Activated naive CD4-positive, alpha-beta T cell treated with anti-CD3 and anti-CD28 coated beads, Interleukin-2, amount 50 U/mL, for 72 hours (primary cell): ENCODE data around the gene TCHHL1. TPM values are rescaled to one million over a fixed set of nuclear protein-coding genes. Genes with fewer than 3 reads are reported as not detected.
A peak's percentile ranks its signal among the peaks of the same experiment; 100 is the strongest.

Source experiments
- ATAC-seq, 2 donors: fragments of 150-1000 bp; cut with Tn5 transposase; 2 replicates each; pipeline ENCODE4 v1.10.0; 2021; ENCODE audit warnings: mild to moderate bottlenecking in 2 of 2, moderate library complexity in 2 of 2
- DNase-seq, 2 donors: peaks; one replicate each; pipeline ENCODE4 v3.0.0; 2021 to 2022; ENCODE audit warnings: low spot score in 2 of 2
- H3K27ac Mint-ChIP-seq, 2 donors: one replicate each; pipeline ENCODE4 v1.8.0; 2022; ENCODE audit warnings: mild to moderate bottlenecking in 2 of 2, mixed read lengths in 2 of 2
- H3K36me3 Mint-ChIP-seq, 2 donors: one replicate each; pipeline ENCODE4 v1.8.0; 2022; ENCODE audit warnings: mixed read lengths in 2 of 2
- H3K9me3 Mint-ChIP-seq, 2 donors: one replicate each; pipeline ENCODE4 v1.8.0; 2022; ENCODE audit warnings: mixed read lengths in 2 of 2
- total RNA-seq, 2 donors: library from RNA; stranded (reverse); gene quantifications; one replicate each; pipeline ENCODE4 v1.2.3, GENCODE V29; 2022

TCHHL1 gene
- total RNA-seq = not detected

- H3K9me3 Mint-ChIP-seq = peaks cover 8 to 9% of the 10 kb centered on the region in 2 donors
- no peak for ATAC-seq
- DNase-seq = no peak
- H3K27ac Mint-ChIP-seq = no peak within 1 kb of the TSS
- no peaks in the 10 kb centered on the region for H3K36me3 Mint-ChIP-seq
These were observed at the start of gene TCHHL1 for GRCh38 chr1:152089014-152089674. Gene TCHHL1 (minus strand): TSS chr1:152089064. CDS start chr1:152088143, 921 bp downstream.

GRCh38 chr1:152137215-152137614 is 48.4 kb upstream of the TCHHL1 start:
- H3K9me3 Mint-ChIP-seq = peaks cover 9 to 10% of the 10 kb centered on the region in 2 donors
- ATAC-seq = no peak

GRCh38 chr1:152130186-152130585 is 41.3 kb upstream of the TCHHL1 start:
- no peak for ATAC-seq

More at GRCh38 chr1:152137215-152137614, 48.4 kb upstream of the TCHHL1 start:
- DNase-seq = no peak
- Mint-ChIP-seq H3K36me3 (peaks cover 6% of the 10 kb centered on the region in 2 donors), H3K27ac (no peak overlapping the region)

DNA sequence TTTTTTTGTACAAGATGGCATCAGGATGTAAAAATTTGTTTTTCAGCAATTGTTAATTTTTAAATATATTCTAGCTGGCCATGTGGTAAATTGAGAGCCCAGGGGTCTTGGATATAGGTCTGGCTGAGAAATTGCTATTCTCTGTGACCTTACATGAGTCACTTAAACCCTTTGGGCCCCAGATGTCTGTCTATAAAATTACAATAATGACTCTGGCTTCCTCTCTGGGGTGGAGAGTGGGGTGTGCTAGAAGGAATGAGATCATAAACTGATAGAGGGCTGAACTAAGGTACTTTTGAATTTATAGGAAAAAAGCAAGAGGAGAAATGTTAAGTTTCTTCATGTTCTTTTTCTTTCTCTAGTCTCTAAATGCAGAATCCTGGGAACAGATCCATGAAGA is 38.8 kb upstream of the TCHHL1 start:
- H3K36me3 Mint-ChIP-seq = peaks cover 5 to 12% of the 10 kb centered on the region in 2 donors
- peak in 1 of 2 donors; percentile 58 for ATAC-seq

More at GRCh38 chr1:152130186-152130585, 41.3 kb upstream of the TCHHL1 start:
- Mint-ChIP-seq H3K9me3 (peaks cover 14 to 19% of the 10 kb centered on the region in 2 donors), H3K27ac (no peak overlapping the region), H3K36me3 (peaks cover 7 to 15% of the 10 kb centered on the region in 2 donors)
- no peak for DNase-seq

DNA sequence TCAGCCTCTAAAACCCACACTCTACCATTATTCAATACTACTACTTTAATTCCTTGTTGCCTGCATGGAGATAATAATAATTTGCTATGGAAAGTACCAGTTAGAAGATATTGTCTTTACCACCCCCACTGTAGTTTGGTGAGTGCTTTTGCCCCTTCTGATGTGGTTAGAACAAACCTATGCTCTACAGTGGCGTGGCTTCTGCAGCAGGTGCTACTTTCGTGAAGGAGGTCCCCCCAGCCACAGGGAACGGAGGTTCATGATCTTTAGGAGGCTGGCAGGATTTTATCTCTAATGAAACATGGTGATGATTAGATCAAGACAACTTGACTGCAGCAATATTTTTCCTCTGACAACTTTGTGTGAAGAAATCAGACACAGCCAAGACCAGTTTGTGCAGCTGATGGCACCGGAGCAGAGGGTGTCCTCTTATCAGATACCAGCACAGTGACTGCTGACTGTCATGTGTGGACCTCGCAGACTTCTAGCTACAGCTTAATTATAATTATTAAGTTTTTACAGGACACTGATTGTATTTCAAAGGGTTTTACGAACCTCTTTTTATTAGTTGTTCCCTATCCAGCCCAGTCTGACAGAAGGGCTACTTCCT is 37.1 kb upstream of the TCHHL1 start:
- no peak for DNase-seq
- ATAC-seq = no peak
- peaks cover 0 to 9% of the 10 kb centered on the region in 2 donors for H3K36me3 Mint-ChIP-seq
- no peak overlapping the region for H3K27ac Mint-ChIP-seq
- H3K9me3 Mint-ChIP-seq = peaks cover 5 to 9% of the 10 kb centered on the region in 2 donors

More for the DNA sequence above, 38.8 kb upstream of the TCHHL1 start:
- DNase-seq = no peak
- H3K27ac Mint-ChIP-seq = no peak overlapping the region
- peaks cover 6 to 10% of the 10 kb centered on the region in 2 donors for H3K9me3 Mint-ChIP-seq

DNA sequence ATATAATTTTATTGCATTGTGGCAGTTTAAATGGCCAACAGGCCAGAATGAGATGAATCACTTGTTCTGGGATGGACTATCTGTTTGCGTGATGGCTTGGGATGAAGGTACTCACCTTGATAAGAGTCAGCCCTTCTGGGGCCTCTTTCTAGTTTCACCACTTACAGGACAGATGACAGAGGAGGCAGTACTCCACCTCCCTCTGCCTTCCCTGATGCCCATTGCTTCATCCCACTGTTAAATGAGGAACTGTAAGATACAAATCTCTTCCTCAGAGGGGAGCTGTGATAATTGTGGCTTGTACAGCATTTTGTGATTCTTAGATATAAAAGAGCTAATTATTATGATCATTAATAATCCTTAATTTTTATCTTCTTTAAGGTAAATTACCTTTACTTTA is 30.1 kb upstream of the TCHHL1 start:
- no peak for DNase-seq
- H3K36me3 Mint-ChIP-seq = no peaks in the 10 kb centered on the region

DNA sequence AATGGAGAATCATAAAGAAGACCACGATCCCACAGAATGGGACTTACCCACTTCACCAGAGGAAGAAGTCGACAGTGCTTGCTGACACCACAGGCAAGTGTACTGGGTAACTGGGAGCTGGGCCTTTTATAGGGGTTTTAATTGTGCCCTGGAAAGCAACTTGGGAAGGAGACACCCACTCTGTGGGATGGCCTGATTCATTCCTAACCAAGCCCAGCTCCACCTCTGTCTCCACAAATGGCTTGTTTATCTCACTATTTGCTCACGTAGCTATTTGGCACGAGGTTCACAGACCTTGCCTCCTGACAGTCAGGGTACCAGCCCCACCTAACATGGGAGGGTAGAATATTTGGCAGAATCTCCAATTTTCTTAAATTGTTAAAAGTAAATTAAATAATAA is 26.5 kb upstream of the TCHHL1 start, which contains the start of gene TCHH:
TSS of gene TCHH (minus strand) at position 101 of the 400 bp plus-strand sequence. CDS start 1,364 bp downstream, outside the sequence.
- Mint-ChIP-seq H3K9me3 (no peaks in the 10 kb centered on the region), H3K27ac (no peak within 1 kb of the TSS), H3K36me3 (no peaks in the 10 kb centered on the region)
- ATAC-seq (no peak), DNase-seq (no peak)

More for the DNA sequence above, 30.1 kb upstream of the TCHHL1 start:
- Mint-ChIP-seq H3K27ac (no peak overlapping the region), H3K9me3 (no peaks in the 10 kb centered on the region)
- ATAC-seq = no peak

GRCh38 chr1:152112885-152113432 is 24.1 kb upstream of the TCHHL1 start:
- H3K27ac Mint-ChIP-seq = no peak overlapping the region
- DNase-seq = no peak
- H3K36me3 Mint-ChIP-seq = no peaks in the 10 kb centered on the region
- ATAC-seq = no peak
- H3K9me3 Mint-ChIP-seq = peaks cover 0 to 3% of the 10 kb centered on the region in 2 donors

GRCh38 chr1:152112101-152112884 is 23.4 kb upstream of the TCHHL1 start:
- DNase-seq (peak in 1 of 2 donors; percentile 14), ATAC-seq (no peak)
- Mint-ChIP-seq H3K36me3 (no peaks in the 10 kb centered on the region), H3K9me3 (peaks cover 0 to 7% of the 10 kb centered on the region in 2 donors), H3K27ac (no peak overlapping the region)

DNA sequence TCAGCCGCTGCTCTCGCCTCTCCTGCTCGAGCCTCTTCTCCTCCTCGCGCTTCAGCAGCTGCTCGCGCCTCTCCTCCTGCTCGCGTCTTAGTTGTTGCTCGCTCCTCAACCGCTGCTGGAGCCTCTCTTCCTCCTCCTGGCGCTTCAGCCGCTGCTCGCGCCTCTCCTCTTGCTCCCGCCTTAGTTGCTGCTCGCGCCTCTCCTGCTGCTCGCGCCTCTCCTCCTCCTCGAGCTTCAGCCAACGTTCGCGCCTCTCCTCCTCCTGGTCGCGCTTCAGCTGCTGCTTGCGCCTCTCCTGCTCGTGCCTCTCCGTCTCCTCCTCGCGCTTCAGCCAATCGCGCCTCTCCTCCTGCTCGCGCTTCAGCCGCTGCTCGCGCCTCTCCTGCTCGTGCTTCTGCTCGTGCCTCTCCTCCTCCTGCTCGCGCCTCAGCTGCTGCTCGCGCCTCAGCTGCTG is 22.7 kb upstream of the TCHHL1 start:
- Mint-ChIP-seq H3K9me3 (peaks cover 0 to 7% of the 10 kb centered on the region in 2 donors), H3K27ac (no peak overlapping the region), H3K36me3 (no peaks in the 10 kb centered on the region)
- ATAC-seq (peak; percentile 3 to 66), DNase-seq (peak in 1 of 2 donors; percentile 44)

DNA sequence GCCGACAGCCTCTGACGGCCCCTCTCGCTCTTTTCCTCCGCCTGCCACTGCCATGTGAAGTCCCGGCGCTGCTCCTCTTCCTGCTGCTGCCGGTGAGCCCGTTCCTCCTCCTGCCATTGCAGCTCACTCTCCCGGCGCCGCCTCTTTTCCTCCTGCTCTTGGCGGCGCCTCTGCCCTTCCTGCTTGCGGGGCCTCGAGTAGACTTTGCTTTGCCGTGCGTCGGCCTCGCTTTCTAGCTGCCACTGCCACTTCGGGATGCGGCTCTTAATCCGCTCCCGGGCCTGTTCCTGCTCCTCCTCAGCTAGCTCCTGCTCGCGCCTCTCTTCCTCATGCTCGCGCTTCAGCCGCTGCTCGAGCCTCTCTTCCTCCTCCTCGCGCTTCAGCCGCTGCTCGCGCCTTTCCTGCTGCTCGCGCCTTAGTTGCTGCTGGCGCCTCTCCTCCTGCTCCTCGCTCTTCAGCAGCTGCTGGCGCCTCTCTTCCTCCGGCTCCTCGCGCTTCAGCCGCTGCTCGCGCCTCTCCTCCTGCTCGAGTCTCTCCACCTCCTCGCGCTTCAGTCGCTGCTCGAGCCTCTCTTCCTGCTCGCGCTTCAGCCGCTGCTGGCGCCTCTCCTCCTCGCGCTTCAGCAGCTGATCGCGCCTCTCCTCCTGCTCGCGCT is 22.1 kb upstream of the TCHHL1 start:
- H3K36me3 Mint-ChIP-seq = no peaks in the 10 kb centered on the region
- peaks cover 0 to 7% of the 10 kb centered on the region in 2 donors for H3K9me3 Mint-ChIP-seq
- DNase-seq (peak in 1 of 2 donors; percentile 42), ATAC-seq (peak; percentile 34 to 66)
- no peak overlapping the region for H3K27ac Mint-ChIP-seq

- no peaks in the 10 kb centered on the region for H3K36me3 Mint-ChIP-seq
- peaks cover 0 to 7% of the 10 kb centered on the region in 2 donors for H3K9me3 Mint-ChIP-seq
- H3K27ac Mint-ChIP-seq = no peak overlapping the region
- ATAC-seq = peak; percentile 51 to 75
- peak in 1 of 2 donors; percentile 39 for DNase-seq
These were observed 21.5 kb upstream of the TCHHL1 start for GRCh38 chr1:152110365-152110859.

DNA sequence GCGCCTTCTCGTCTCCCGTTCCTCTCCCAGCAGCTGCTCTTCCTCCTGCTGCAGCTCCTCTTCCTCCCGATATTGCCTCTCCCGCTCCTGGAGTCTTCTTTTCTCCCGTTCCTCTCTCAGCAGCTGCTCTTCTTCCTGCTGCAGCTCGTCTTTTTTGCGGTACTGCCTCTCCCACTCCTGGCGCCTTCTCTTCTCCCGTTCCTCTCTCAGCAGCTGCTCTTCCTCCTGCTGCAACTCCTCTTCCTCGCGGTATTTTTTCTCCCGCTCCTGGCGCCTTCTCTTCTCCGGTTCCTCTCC is 21.1 kb upstream of the TCHHL1 start:
- no peak overlapping the region for H3K27ac Mint-ChIP-seq
- H3K9me3 Mint-ChIP-seq = peaks cover 0 to 7% of the 10 kb centered on the region in 2 donors
- DNase-seq (no peak), ATAC-seq (no peak)
- H3K36me3 Mint-ChIP-seq = no peaks in the 10 kb centered on the region

DNA sequence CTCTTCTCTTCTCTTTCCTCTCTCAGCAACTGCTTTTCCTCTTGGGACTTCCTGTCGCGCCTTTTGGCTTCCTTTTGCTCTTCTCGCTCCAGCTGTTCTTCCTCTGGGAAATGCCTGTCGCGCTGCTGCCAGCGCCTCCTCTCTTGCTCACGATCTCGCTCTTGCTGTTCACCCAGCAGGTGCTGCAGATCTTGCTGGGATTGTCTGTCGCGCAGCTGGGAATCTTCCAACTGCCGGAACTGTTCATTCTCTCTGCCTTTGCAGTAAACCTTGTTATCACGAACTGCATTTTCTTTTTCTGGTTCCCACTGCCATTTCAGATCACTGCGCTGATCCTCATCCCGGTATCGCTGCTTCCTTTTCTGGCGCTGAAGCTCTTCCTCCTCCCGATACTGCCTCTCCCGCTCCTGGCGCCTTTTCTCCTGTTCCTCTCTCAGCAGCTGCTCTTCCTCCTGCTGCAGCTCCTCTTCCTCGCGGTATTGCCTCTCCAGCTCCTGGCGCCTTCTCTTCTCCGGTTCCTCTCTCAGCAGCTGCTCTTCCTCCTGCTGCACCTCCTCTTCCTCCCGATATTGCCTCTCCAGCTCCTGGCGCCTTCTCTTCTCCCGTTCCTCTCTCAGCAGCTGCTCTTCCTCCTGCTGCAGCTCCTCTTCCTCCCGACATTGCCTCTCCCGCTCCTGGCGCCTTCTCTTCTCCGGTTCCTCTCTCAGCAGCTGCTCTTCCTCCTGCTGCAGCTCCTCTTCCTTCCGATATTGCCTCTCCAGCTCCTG is 20.6 kb upstream of the TCHHL1 start:
- Mint-ChIP-seq H3K36me3 (no peaks in the 10 kb centered on the region), H3K9me3 (peaks cover 0 to 7% of the 10 kb centered on the region in 2 donors), H3K27ac (no peak overlapping the region)
- no peak for ATAC-seq
- DNase-seq = no peak

DNA sequence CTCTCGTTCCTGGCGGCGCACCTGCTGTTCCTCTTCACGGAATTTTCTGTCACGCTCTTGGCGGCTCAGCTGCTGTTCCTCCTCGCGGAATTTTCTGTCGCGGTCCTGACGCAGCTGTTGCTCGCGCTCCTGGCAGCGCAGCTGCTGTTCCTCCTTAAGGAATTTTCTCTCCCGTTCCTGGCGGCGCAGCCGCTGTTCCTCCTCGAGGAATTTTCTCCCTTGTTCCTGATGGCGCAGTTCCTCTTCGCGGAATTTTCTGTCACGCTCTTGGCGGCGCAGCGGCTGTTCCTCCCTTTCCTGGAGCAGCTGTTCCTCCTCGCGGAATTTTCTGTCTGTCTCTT is 20.0 kb upstream of the TCHHL1 start:
- ATAC-seq (no peak), DNase-seq (no peak)
- no peak overlapping the region for H3K27ac Mint-ChIP-seq
- peaks cover 0 to 7% of the 10 kb centered on the region in 2 donors for H3K9me3 Mint-ChIP-seq
- H3K36me3 Mint-ChIP-seq = no peaks in the 10 kb centered on the region
